ENCODE results near the gene CDH4.

CDH4 gene

GRCh38 chr20:61932711-61933480 is 680.8 kb downstream of the CDH4 start:
- no peak for DNase-seq (ENCODE audit: low read depth in 1 of 2, low spot score in 1 of 2)
- no peaks in the 10 kb centered on the region for H3K27me3 ChIP-seq (ENCODE audit: insufficient read depth, poor library complexity, severe bottlenecking)
- H3K4me3 ChIP-seq (replicated peaks; ENCODE audit: insufficient read depth, low read length): no peak overlapping the region
- no peak for TF ChIP-seq CTCF (IDR thresholded peaks at IDR 0.05; ENCODE audit: insufficient read depth, low read length)
- TF ChIP-seq GABPA (IDR thresholded peaks at IDR 0.05; ENCODE audit: low read depth): no peak
- no peak for TF ChIP-seq POLR2AphosphoS5 (IDR thresholded peaks at IDR 0.05; ENCODE audit: low read depth)
- TF ChIP-seq SPI1 (IDR thresholded peaks at IDR 0.05; ENCODE audit: borderline replicate concordance, low read depth): no peak
- TF ChIP-seq REST (IDR thresholded peaks at IDR 0.05; ENCODE audit: insufficient replicate concordance, low read depth): no peak
- H3K27ac ChIP-seq (replicated peaks): no peak overlapping the region

GRCh38 chr20:61933481-61933950 is 681.5 kb downstream of the CDH4 start:
- TF ChIP-seq REST (IDR thresholded peaks at IDR 0.05; ENCODE audit: insufficient replicate concordance, low read depth) (no peak), SPI1 (IDR thresholded peaks at IDR 0.05; ENCODE audit: borderline replicate concordance, low read depth) (no peak), POLR2AphosphoS5 (IDR thresholded peaks at IDR 0.05; ENCODE audit: low read depth) (no peak), CTCF (IDR thresholded peaks at IDR 0.05; ENCODE audit: insufficient read depth, low read length) (no peak), GABPA (IDR thresholded peaks at IDR 0.05; ENCODE audit: low read depth) (no peak)
- Histone ChIP-seq H3K4me3 (replicated peaks; ENCODE audit: insufficient read depth, low read length) (no peak overlapping the region), H3K27ac (replicated peaks) (no peak overlapping the region), H3K27me3 (ENCODE audit: insufficient read depth, poor library complexity, severe bottlenecking) (no peaks in the 10 kb centered on the region)
- DNase-seq (ENCODE audit: low read depth in 1 of 2, low spot score in 1 of 2): no peak

- DNase-seq (ENCODE audit: low read depth in 1 of 2, low spot score in 1 of 2): no peak
- H3K4me3 ChIP-seq (replicated peaks; ENCODE audit: insufficient read depth, low read length): no peak overlapping the region
- no peak for TF ChIP-seq SPI1 (IDR thresholded peaks at IDR 0.05; ENCODE audit: borderline replicate concordance, low read depth)
- TF ChIP-seq GABPA (IDR thresholded peaks at IDR 0.05; ENCODE audit: low read depth): no peak
- no peak for TF ChIP-seq CTCF (IDR thresholded peaks at IDR 0.05; ENCODE audit: insufficient read depth, low read length)
- TF ChIP-seq POLR2AphosphoS5 (IDR thresholded peaks at IDR 0.05; ENCODE audit: low read depth): no peak
- no peak for TF ChIP-seq REST (IDR thresholded peaks at IDR 0.05; ENCODE audit: insufficient replicate concordance, low read depth)
- no peaks in the 10 kb centered on the region for H3K27me3 ChIP-seq (ENCODE audit: insufficient read depth, poor library complexity, severe bottlenecking)
- no peak overlapping the region for H3K27ac ChIP-seq (replicated peaks)
Observed at GRCh38 chr20:61933951-61934715, 682.1 kb downstream of the CDH4 start.
